COR-L47 (cell line): Measurements from ENCODE around the gene ZNF813.
"Not testable (repeated sequence)": the region's sequence is repeated elsewhere in the genome, so short reads cannot be mapped to it uniquely, and the experiment has no call there.

Experiments
- DNase-seq: peaks from one replicate; lab custom pipeline; 2025; lab: John Stamatoyannopoulos, UW

The ZNF813 gene

GRCh38 chr19:53467485-53468262 lies at the start of gene ZNF813:
TSS of gene ZNF813 (plus strand) at chr19:53467733. CDS start at chr19:53483823, 16,090 bp downstream.
- DNase-seq, result peak; percentile 74

GRCh38 chr19:53420520-53421315 lies 46.8 kb upstream of the ZNF813 start:
- not testable (repeated sequence) for DNase-seq

- DNase-seq, result no peak
Observed at GRCh38 chr19:53422551-53422950, 45.0 kb upstream of the ZNF813 start.

- DNase-seq, result peak; percentile 34
Observed at GRCh38 chr19:53423074-53423473, 44.5 kb upstream of the ZNF813 start.

GRCh38 chr19:53423680-53424079 lies 43.9 kb upstream of the ZNF813 start:
- not testable (repeated sequence) for DNase-seq

- peak; percentile 57 for DNase-seq
Observed at GRCh38 chr19:53424968-53425597, 42.5 kb upstream of the ZNF813 start.

- peak; percentile 92 for DNase-seq
Observed at GRCh38 chr19:53431399-53432087, 36.0 kb upstream of the ZNF813 start, which contains the start of gene ZNF761. TSS of gene ZNF761 (plus strand) at chr19:53431984. CDS start at chr19:53447269, 15,285 bp downstream.

GRCh38 chr19:53432088-53432661 lies 35.4 kb upstream of the ZNF813 start:
- no peak for DNase-seq

GRCh38 chr19:53443809-53444208 lies 23.7 kb upstream of the ZNF813 start:
- DNase-seq, result not testable (repeated sequence)

GRCh38 chr19:53447196-53447595 lies 20.3 kb upstream of the ZNF813 start:
- not testable (repeated sequence) for DNase-seq

- no peak for DNase-seq
Observed at GRCh38 chr19:53455828-53456227, 11.7 kb upstream of the ZNF813 start.

GRCh38 chr19:53460131-53460721 lies 7.3 kb upstream of the ZNF813 start:
- not testable (repeated sequence) for DNase-seq

- DNase-seq, result no peak
Observed at GRCh38 chr19:53461866-53462265, 5.7 kb upstream of the ZNF813 start.

GRCh38 chr19:53462861-53463260 lies 4.7 kb upstream of the ZNF813 start:
- DNase-seq, result no peak

- DNase-seq, result no peak
Observed at GRCh38 chr19:53463263-53463662, 4.3 kb upstream of the ZNF813 start.

GRCh38 chr19:53466726-53467484 lies 628 bp upstream of the ZNF813 start:
- no peak for DNase-seq

GRCh38 chr19:53468628-53469027 lies 1.1 kb downstream of the ZNF813 start:
- not testable (repeated sequence) for DNase-seq

- DNase-seq, result no peak
Observed at GRCh38 chr19:53471916-53472315, 4.4 kb downstream of the ZNF813 start.

GRCh38 chr19:53474832-53475231 lies 7.3 kb downstream of the ZNF813 start:
- DNase-seq, result not testable (repeated sequence)

- not testable (repeated sequence) for DNase-seq
Observed at GRCh38 chr19:53475470-53475869, 7.9 kb downstream of the ZNF813 start.
